ENCODE measurements around the gene ORC3. TPM values are rescaled to one million over a fixed set of nuclear protein-coding genes. Genes with fewer than 3 reads are reported as not detected.

Gene ORC3
- total and polyA plus RNA-seq, 10 of the 15 experiments (the other 5 are each of a cell fraction or from before 2014, with no cell fraction given), result 27.2 to 76.3 (median 54.6) TPM

GRCh38 chr6:87639373-87639772 lies 49.4 kb downstream of the ORC3 start (continued):
- TF ChIP-seq RAD21 (IDR thresholded peaks at IDR 0.05; ENCODE audit: insufficient read depth, low read depth, low read length) (no peak), IKZF1 (conservative IDR thresholded peaks at IDR 0.05) (no peak), SRF (IDR thresholded peaks at IDR 0.05; ENCODE audit: low read depth in 2 of 2, low read length in 2 of 2) (no peak)

DNA sequence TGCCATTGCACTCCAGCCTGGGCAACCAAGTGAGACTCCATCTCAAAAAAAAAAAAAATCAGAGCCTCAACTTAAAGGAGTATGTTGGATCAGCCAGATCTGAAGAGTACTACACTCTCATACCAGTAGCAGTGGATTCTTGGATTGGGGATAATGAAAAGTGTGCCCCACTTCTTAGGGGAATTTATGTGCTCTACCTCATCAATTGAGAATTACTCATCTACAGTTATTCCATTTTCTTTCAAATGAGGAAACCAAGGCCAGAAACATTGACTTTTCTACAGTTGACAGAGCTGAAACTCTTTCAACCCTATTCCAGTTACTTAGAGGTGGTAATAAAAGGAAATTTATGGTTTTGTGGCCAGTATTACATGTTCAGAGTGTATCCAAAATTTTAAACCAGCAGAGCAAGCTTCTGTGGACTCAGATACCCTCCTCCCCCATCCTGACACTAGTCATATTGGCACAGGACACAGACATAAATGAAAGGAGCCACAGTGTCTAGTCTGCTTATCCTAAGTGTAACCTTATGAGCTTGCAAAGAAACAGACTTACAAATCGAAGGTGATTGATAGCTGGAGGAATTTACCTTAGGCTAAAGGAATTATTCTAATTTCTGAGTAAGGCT lies 51.2 kb downstream of the ORC3 start:
- ChIA-PET RAD21 (ENCODE audit: unreplicated experiment) (interaction anchor here (0.9 kb wide), 1 partner anchor 57 kb away, joined by 6 read pairs; no protein-coding TSS in a partner anchor), POLR2A (interaction anchor here (1.0 kb wide), 1 partner anchor 39 kb away, joined by 3 read pairs; no protein-coding TSS in a partner anchor), CTCF (no interaction called here), SMC1A (ENCODE audit: uncharacterized antibody, unreplicated experiment) (interaction anchor here (0.6 to 2.0 kb wide), 9 partner anchors 9 to 144 kb away, joined by 3 to 7 read pairs (median 4); no protein-coding TSS in a partner anchor)
- no peak for ATAC-seq
- Histone ChIP-seq H4K20me1 (ENCODE audit: control insufficient read depth, insufficient read depth) (no peaks in the 10 kb centered on the region), H3K36me3 (ENCODE audit: control insufficient read depth in 2 of 2, insufficient read depth in 2 of 2, low read length in 1 of 2) (peaks cover 0 to 13% of the 10 kb centered on the region in 2 experiments; a peak in 3 of 4 replicates), H3K4me1 (ENCODE audit: control insufficient read depth, insufficient read depth, low read length) (peaks cover 2% of the 10 kb centered on the region; the same call in 1 of the 2 replicates), H3K9me3 (replicated peaks; ENCODE audit: control insufficient read depth, insufficient read depth, low read length) (no peaks in the 10 kb centered on the region), H3K79me2 (ENCODE audit: control insufficient read depth, insufficient read depth, low read length) (no peaks in the 10 kb centered on the region), H2AFZ (ENCODE audit: control insufficient read depth, low read depth, low read length) (no peak overlapping the region), H3K27ac (ENCODE audit: control insufficient read depth, insufficient read depth) (no peak overlapping the region), H3K9ac (ENCODE audit: control insufficient read depth, insufficient read depth, low read length) (no peak overlapping the region), H3K27me3 (replicated peaks in 1 of 2; ENCODE audit: control insufficient read depth in 2 of 2, insufficient read depth in 2 of 2, low read length in 1 of 2) (no peaks in the 10 kb centered on the region), H3K4me3 (no peak overlapping the region), H3K4me2 (ENCODE audit: control insufficient read depth, insufficient read depth) (no peak overlapping the region)
- BruUV-seq (replicated peaks), result no TSS peak
- no peak for FAIRE-seq
- WGBS (ENCODE audit: insufficient coverage, insufficient replicate concordance, low lambda C conversion rate, missing lambda C conversion rate), result 42% methylated on average over 1 of the region's 1 CpG
- intact Hi-C loops (cut with micrococcal nuclease; ENCODE audit: unreplicated experiment), result no loop called here
- no peak for TF ChIP-seq SUPT20H (IDR thresholded peaks at IDR 0.05; ENCODE audit: borderline replicate concordance, control insufficient read depth, low read depth, low read length)
- no peak for TF ChIP-seq MEF2A (IDR thresholded peaks at IDR 0.05; ENCODE audit: insufficient read depth, low read depth, low read length)
- TF ChIP-seq EED (IDR thresholded peaks at IDR 0.05; ENCODE audit: low read depth), result no peak
- TF ChIP-seq IRF4 (IDR thresholded peaks at IDR 0.05; ENCODE audit: low read depth, low read length), result no peak
- no peak for TF ChIP-seq YY1 (IDR thresholded peaks at IDR 0.05; ENCODE audit: low read depth, low read length)
- no peak for TF ChIP-seq ZNF217 (IDR thresholded peaks at IDR 0.05)
- TF ChIP-seq SUZ12 (IDR thresholded peaks at IDR 0.05; ENCODE audit: unreplicated experiment), result no peak
- in situ Hi-C loops (cut with MboI), result no loop called here
- DNase-seq (ENCODE audit: low read depth, low spot score), result no peak
